IMR-90 (cell line): Measurements from ENCODE around the gene NF2. TPM values are rescaled to one million over a fixed set of nuclear protein-coding genes. Genes with fewer than 3 reads are reported as not detected.

Experiments used
- ATAC-seq: fragments of 200-7000 bp; cut with Tn5 transposase; 2 replicates; pipeline ENCODE4 v1.9.1; 2020; ENCODE audit warnings: low read depth, mild to moderate bottlenecking, moderate library complexity
- BruUV-seq: library from RNA; stranded (reverse); fragments of 400-500 nt; replicated peaks from 2 replicates; lab custom pipeline; 2021; lab: Mats Ljungman, UMichigan
- CTCF ChIA-PET: fragments of 300-600 bp; formaldehyde crosslinking; extraction: SDS; loops from one replicate; lab custom pipeline; 2021; ENCODE audit warnings: antibody characterized with exemption; lab: Yijun Ruan, JAX
- POLR2A ChIA-PET: fragments of 300-600 bp; sonication (Branson Sonifier 250); formaldehyde crosslinking; loops from one replicate; lab custom pipeline; 2022; ENCODE audit warnings: antibody characterized with exemption; ENCODE audit not compliant: unreplicated experiment; lab: Charles Lee
- DNase-seq: peaks from one replicate; pipeline ENCODE4 v3.0.0; 2013
- H2AFZ ChIP-seq: replicated peaks from 2 replicates; pipeline ENCODE3; 2013; ENCODE audit warnings: low read length, mild to moderate bottlenecking; ENCODE audit not compliant: poor library complexity
- H2AK5ac ChIP-seq: 2 replicates; pipeline ENCODE4 v1.6.1; 2013; ENCODE audit warnings: low read depth, low read length, inconsistent platforms
- H2AK9ac ChIP-seq: replicated peaks from 2 replicates; pipeline ENCODE3; 2013; ENCODE audit warnings: mild to moderate bottlenecking, low read depth, low read length, moderate library complexity; ENCODE audit not compliant: poor library complexity
- H2BK120ac ChIP-seq: 2 replicates; pipeline ENCODE4 v1.6.1; 2013; ENCODE audit warnings: low read depth, low read length, inconsistent platforms
- H2BK15ac ChIP-seq: 3 replicates; pipeline ENCODE4 v1.6.1; 2013; ENCODE audit warnings: low read depth, low read length, inconsistent platforms
- H2BK20ac ChIP-seq: 2 replicates; pipeline ENCODE4 v1.6.1; 2013; ENCODE audit warnings: low read depth, mild to moderate bottlenecking, inconsistent platforms, low read length, moderate library complexity
- H2BK5ac ChIP-seq: 2 replicates; pipeline ENCODE4 v1.6.1; 2013; ENCODE audit warnings: mild to moderate bottlenecking, low read depth, low read length, inconsistent platforms; ENCODE audit not compliant: poor library complexity, severe bottlenecking
- H3K14ac ChIP-seq: replicated peaks from 2 replicates; pipeline ENCODE4 v1.6.1; 2013; ENCODE audit warnings: low read depth, low read length, inconsistent platforms
- H3K18ac ChIP-seq: 2 replicates; pipeline ENCODE4 v1.6.1; 2013; ENCODE audit warnings: low read depth, low read length, control low read depth
- H3K23ac ChIP-seq: 2 replicates; pipeline ENCODE4 v1.6.1; 2013; ENCODE audit warnings: low read depth, low read length, inconsistent platforms
- H3K27ac ChIP-seq: 2 replicates; pipeline ENCODE4 v1.5.1; 2013; ENCODE audit warnings: mild to moderate bottlenecking, control low read depth, low read length; ENCODE audit not compliant: insufficient read depth
- H3K27me3 ChIP-seq: 2 replicates; pipeline ENCODE4 v1.6.1; 2013; ENCODE audit warnings: low read length; ENCODE audit not compliant: control insufficient read depth, insufficient read depth
- H3K36me3 ChIP-seq: 2 replicates; pipeline ENCODE4 v1.6.1; 2013; ENCODE audit warnings: low read length, mixed read lengths; ENCODE audit not compliant: control insufficient read depth, insufficient read depth
- H3K4ac ChIP-seq: 2 replicates; pipeline ENCODE4 v1.6.1; 2013; ENCODE audit warnings: low read depth, low read length, inconsistent platforms
- H3K4me1 ChIP-seq: 2 replicates; pipeline ENCODE4 v1.6.1; 2013; ENCODE audit warnings: low read length, mixed read lengths; ENCODE audit not compliant: control insufficient read depth, insufficient read depth
- H3K4me2 ChIP-seq: 2 replicates; pipeline ENCODE4 v1.6.1; 2013; ENCODE audit warnings: low read depth, mild to moderate bottlenecking, control low read depth, low read length, moderate library complexity
- H3K4me3 ChIP-seq: 2 replicates; pipeline ENCODE4 v1.5.1; 2013; ENCODE audit warnings: low read depth, mild to moderate bottlenecking, control low read depth, low read length, moderate library complexity; ENCODE audit not compliant: insufficient read depth
- H3K56ac ChIP-seq: 2 replicates; pipeline ENCODE4 v1.6.1; 2013; ENCODE audit warnings: low read length, inconsistent platforms; ENCODE audit not compliant: insufficient read depth; ENCODE audit errors: extremely low read depth
- H3K79me1 ChIP-seq, 2 experiments: 2 replicates each; pipeline ENCODE4 v1.6.1; 2013; ENCODE audit warnings: low read length in 2 of 2, inconsistent platforms in 1 of 2, low read depth in 1 of 2
- H3K9ac ChIP-seq: 2 replicates; pipeline ENCODE4 v1.6.1; 2013; ENCODE audit warnings: low read depth, low read length, control low read depth
- H3K9me1 ChIP-seq: 2 replicates; pipeline ENCODE4 v1.6.1; 2013; ENCODE audit warnings: low read length, inconsistent platforms; ENCODE audit not compliant: insufficient read depth
- H3K9me3 ChIP-seq: 2 replicates; pipeline ENCODE4 v1.6.1; 2013; ENCODE audit warnings: low read length; ENCODE audit not compliant: control insufficient read depth, insufficient read depth
- H4K20me1 ChIP-seq: 2 replicates; pipeline ENCODE4 v1.6.1; 2013; ENCODE audit warnings: low read length, inconsistent platforms; ENCODE audit not compliant: insufficient read depth
- H4K5ac ChIP-seq: 2 replicates; pipeline ENCODE4 v1.6.1; 2013; ENCODE audit warnings: mild to moderate bottlenecking, low read depth, low read length, control low read depth
- H4K8ac ChIP-seq, 2 experiments: 2 replicates each; pipeline ENCODE4 v1.6.1; 2013; ENCODE audit warnings: low read depth in 2 of 2, low read length in 2 of 2, control low read depth in 1 of 2, inconsistent platforms in 1 of 2
- H4K91ac ChIP-seq: 2 replicates; pipeline ENCODE4 v1.6.1; 2013; ENCODE audit warnings: low read depth, low read length, inconsistent platforms; ENCODE audit not compliant: insufficient read depth
- BHLHE40 ChIP-seq: fragments of 150-350 bp; IDR thresholded peaks from 2 replicates; pipeline ENCODE4 v1.6.1; 2016; ENCODE audit warnings: mild to moderate bottlenecking, low read depth, low read length
- CEBPB ChIP-seq: IDR thresholded peaks from 2 replicates; pipeline ENCODE4 v1.6.1; 2012; ENCODE audit warnings: low read depth, low read length, improper control_type of control experiment
- CHD1 ChIP-seq: IDR thresholded peaks from 2 replicates; pipeline ENCODE4 v1.6.1; 2012; ENCODE audit warnings: low read depth, low read length, improper control_type of control experiment
- ELK1 ChIP-seq: fragments of 150-350 bp; IDR thresholded peaks from 2 replicates; pipeline ENCODE4 v1.6.1; 2016; ENCODE audit warnings: low read depth, mild to moderate bottlenecking, low read length, moderate library complexity, borderline replicate concordance
- MAFK ChIP-seq: IDR thresholded peaks from 2 replicates; pipeline ENCODE4 v1.6.1; 2012; ENCODE audit warnings: low read depth, low read length, improper control_type of control experiment
- MXI1 ChIP-seq: IDR thresholded peaks from 2 replicates; pipeline ENCODE4 v1.6.1; 2012; ENCODE audit warnings: low read depth, mild to moderate bottlenecking, low read length, moderate library complexity, borderline replicate concordance
- RAD21 ChIP-seq: IDR thresholded peaks from 2 replicates; pipeline ENCODE4 v1.6.1; 2012; ENCODE audit warnings: low read length, improper control_type of control experiment
- RCOR1 ChIP-seq: IDR thresholded peaks from 2 replicates; pipeline ENCODE4 v1.6.1; 2012; ENCODE audit warnings: mild to moderate bottlenecking, low read length, improper control_type of control experiment; ENCODE audit not compliant: insufficient replicate concordance
- SMC3 ChIP-seq: fragments of 150-350 bp; IDR thresholded peaks from 2 replicates; pipeline ENCODE4 v1.6.1; 2016; ENCODE audit warnings: low read depth, mild to moderate bottlenecking, antibody characterized with exemption, low read length, moderate library complexity
- USF2 ChIP-seq: fragments of 150-350 bp; IDR thresholded peaks from 2 replicates; pipeline ENCODE4 v1.6.1; 2017; ENCODE audit warnings: mild to moderate bottlenecking, antibody characterized with exemption, low read length, low read depth
- dilution Hi-C: fragments of 300-500 bp; cut with HindIII; formaldehyde crosslinking; loops from one replicate; pipeline ENCODE4 v1.14.3; 2018; ENCODE audit warnings: low sequenced_read_pairs; ENCODE audit not compliant: unreplicated experiment
- in situ Hi-C: fragments of 300-500 bp; cut with MboI; formaldehyde crosslinking; loops from 3 replicates; pipeline ENCODE4 v1.14.3; 2019; ENCODE audit warnings: low sequenced_read_pairs, inconsistent platforms, mixed read lengths
- intact Hi-C: fragments of 100-400 bp; cut with micrococcal nuclease; formaldehyde crosslinking; loops from 2 replicates; pipeline ENCODE4 v1.10.0; 2022
- polyA plus RNA-seq, 3 experiments: library from polyadenylated mRNA; depleted of rRNA; stranded (reverse); fragments of >200 nt; gene quantifications; 2 replicates each; pipeline ENCODE4 v1.2.3, GENCODE V29; 2012; ENCODE audit warnings: low replicate concordance in 1 of 3
- total RNA-seq: library from RNA; depleted of rRNA; stranded (reverse); fragments of >200 nt; gene quantifications from 2 replicates; pipeline ENCODE4 v1.2.3, GENCODE V29; 2012

Gene NF2
- total and polyA plus RNA-seq, 2 of the 4 experiments (the other 2 are of a cell fraction) = 59.0 to 151 TPM

- Histone ChIP-seq H3K23ac (no peak overlapping the region), H3K27ac (no peak overlapping the region), H3K9me3 (no peaks in the 10 kb centered on the region), H2AK9ac (no peak overlapping the region), H4K5ac (no peak overlapping the region), H3K4me3 (no peak overlapping the region), H4K91ac (no peak overlapping the region), H3K14ac (no peak overlapping the region), H2AK5ac (no peak overlapping the region), H2AFZ (no peak overlapping the region), H3K36me3 (peaks cover 11% of the 10 kb centered on the region), H3K9ac (no peak overlapping the region), H4K20me1 (peaks cover 18% of the 10 kb centered on the region), H2BK5ac (no peak overlapping the region), H2BK120ac (no peak overlapping the region), H3K27me3 (no peaks in the 10 kb centered on the region), H3K56ac (no peak overlapping the region), H3K9me1 (no peaks in the 10 kb centered on the region), H3K4me2 (no peak overlapping the region), H3K4me1 (peaks cover 2% of the 10 kb centered on the region; the same call in 1 of the 2 replicates), H2BK15ac (no peak overlapping the region), H3K4ac (no peak overlapping the region), H3K18ac (no peak overlapping the region), H3K79me1 (peaks cover 39 to 62% of the 10 kb centered on the region in 2 experiments), H2BK20ac (no peak overlapping the region), H4K8ac (no peak overlapping the region)
- dilution Hi-C loops = no loop called here
- DNase-seq (no peak), ATAC-seq (no peak)
- POLR2A ChIA-PET = no interaction called here
- intact Hi-C loops = no loop called here
- TF ChIP-seq RCOR1 (no peak), RAD21 (no peak), CHD1 (no peak), BHLHE40 (no peak), USF2 (no peak), MXI1 (no peak), MAFK (no peak), SMC3 (no peak), CEBPB (no peak), ELK1 (no peak)
- CTCF ChIA-PET = no interaction called here
- no TSS peak for BruUV-seq
- in situ Hi-C loops = loop anchor here (10.0 kb wide), 2 partner anchors 366 to 446 kb away; partner anchors contain the start of gene HORMAD2
Measured at GRCh38 chr22:29639096-29639495, 35.7 kb downstream of the NF2 start.
